HepG2 (cell line): ENCODE results near the gene MN1. TPM values are rescaled to one million over a fixed set of nuclear protein-coding genes. Genes with fewer than 3 reads are reported as not detected.

Experiments used
- ATAC-seq: fragments of 200-7000 bp; cut with Tn5 transposase; 3 replicates; pipeline ENCODE4 v1.9.1; 2020; ENCODE audit warnings: mild to moderate bottlenecking, moderate library complexity
- BruUV-seq: library from RNA; stranded (reverse); fragments of 400-500 nt; replicated peaks from 2 replicates; lab custom pipeline; 2021; lab: Mats Ljungman, UMichigan
- CTCF ChIA-PET: fragments of 300-600 bp; formaldehyde crosslinking; extraction: SDS; loops from one replicate; lab custom pipeline; 2021; ENCODE audit warnings: low total read pairs, inconsistent platforms, low intra/inter-chr PET ratio; lab: Yijun Ruan, JAX
- POLR2A ChIA-PET: fragments of 350-600 bp; sonication (Branson Sonifier 250); formaldehyde crosslinking; loops from one replicate; lab custom pipeline; 2020; ENCODE audit warnings: antibody characterized with exemption, inconsistent platforms; lab: Yijun Ruan, JAX
- DNase-seq: peaks from one replicate; pipeline ENCODE4 v3.0.0-alpha.2; 2015; ENCODE audit warnings: low spot score
- FAIRE-seq: peaks from 3 replicates; lab custom pipeline; 2011; peaks lifted over from hg19 to GRCh38; lab: Jason Lieb, UNC
- H2AFZ ChIP-seq: one replicate; pipeline ENCODE4 v1.6.1; 2011; ENCODE audit warnings: low read length, inconsistent platforms
- H3K27ac ChIP-seq: fragments of 300-600 bp; 3 replicates; pipeline ENCODE4 v1.8.0; 2011; ENCODE audit warnings: mixed run types, mild to moderate bottlenecking, mixed read lengths, low read length, inconsistent platforms; ENCODE audit not compliant: insufficient read depth; ENCODE audit errors: extremely low read length
- H3K27me3 ChIP-seq, 2 experiments: fragments of 200-600 bp in 1 of 2; 2 replicates in 1 of 2; 3 replicates in 1 of 2; pipeline versions ENCODE4 v1.6.0 to v1.8.0; 2011; ENCODE audit warnings: low read length in 2 of 2, mild to moderate bottlenecking in 2 of 2, moderate library complexity in 2 of 2, inconsistent platforms in 1 of 2; ENCODE audit not compliant: insufficient read depth in 2 of 2, control insufficient read depth in 1 of 2
- H3K36me3 ChIP-seq, 2 experiments: fragments of 200-600 bp in 1 of 2; replicated peaks in 1 of 2; 2 replicates in 1 of 2; 3 replicates in 1 of 2; pipeline versions ENCODE4 v1.5.1 to v1.8.0; 2011; ENCODE audit warnings: low read length in 2 of 2, inconsistent platforms in 1 of 2; ENCODE audit not compliant: insufficient read depth in 2 of 2, control insufficient read depth in 1 of 2
- H3K4me1 ChIP-seq: 2 replicates; pipeline ENCODE4 v1.5.1; 2012; ENCODE audit warnings: low read length, inconsistent platforms; ENCODE audit not compliant: insufficient read depth
- H3K4me2 ChIP-seq: 2 replicates; pipeline ENCODE4 v1.6.0; 2011; ENCODE audit warnings: low read depth, low read length, inconsistent platforms
- H3K4me3 ChIP-seq, 3 experiments: fragments of 200-600 bp in 1 of 3; sonication (generic), shearing (Covaris generic) in 1 of 3; replicated peaks in 1 of 3; 2 replicates each; pipeline ENCODE4 v1.5.1; 2011 to 2016; ENCODE audit warnings: low read length in 3 of 3, inconsistent platforms in 2 of 3, low read depth in 2 of 3, mild to moderate bottlenecking in 2 of 3, control low read depth in 1 of 3, mixed read lengths in 1 of 3; ENCODE audit not compliant: insufficient read depth in 1 of 3
- H3K79me2 ChIP-seq: one replicate; pipeline ENCODE4 v1.6.1; 2011; ENCODE audit warnings: low read length, inconsistent platforms; ENCODE audit not compliant: insufficient read depth
- H3K9ac ChIP-seq: 2 replicates; pipeline ENCODE4 v1.6.0; 2011; ENCODE audit warnings: mild to moderate bottlenecking, low read depth, low read length, inconsistent platforms; ENCODE audit not compliant: insufficient read depth
- H3K9me3 ChIP-seq: 2 replicates; pipeline ENCODE4 v1.5.1; 2012; ENCODE audit warnings: mild to moderate bottlenecking, low read length
- H4K20me1 ChIP-seq: 2 replicates; pipeline ENCODE4 v1.6.0; 2011; ENCODE audit warnings: inconsistent platforms, mild to moderate bottlenecking, low read length, moderate library complexity; ENCODE audit not compliant: insufficient read depth
- ATM ChIP-seq: fragments of 450-650 bp; IDR thresholded peaks from 2 replicates; pipeline ENCODE4 v1.7.1; 2017; ENCODE audit warnings: mild to moderate bottlenecking, borderline replicate concordance
- HES4 ChIP-seq: sonication (generic); formaldehyde crosslinking; IDR thresholded peaks from 2 replicates; pipeline ENCODE4 v1.9.0; 2021; ENCODE audit warnings: mild to moderate bottlenecking, missing genetic modification reagents, borderline replicate concordance
- LCORL ChIP-seq, 2 experiments: fragments of 450-650 bp in 1 of 2; sonication (generic) in 1 of 2; formaldehyde crosslinking in 1 of 2; IDR thresholded peaks; 2 replicates each; pipeline versions ENCODE4 v1.5.0 to v1.6.1; 2017 to 2020; ENCODE audit warnings: antibody characterized with exemption in 1 of 2, missing genetic modification reagents in 1 of 2
- MAZ ChIP-seq, 2 experiments: sonication (generic) in 1 of 2; formaldehyde crosslinking in 1 of 2; IDR thresholded peaks; 2 replicates each; pipeline versions ENCODE4 v1.5.0 to v1.6.1; 2012 to 2020; ENCODE audit warnings: low read depth in 2 of 2, mild to moderate bottlenecking in 2 of 2, borderline replicate concordance in 1 of 2, improper control_type of control experiment in 1 of 2, low read length in 1 of 2, missing genetic modification reagents in 1 of 2, moderate library complexity in 1 of 2
- NFIB ChIP-seq: sonication (generic); formaldehyde crosslinking; IDR thresholded peaks from 2 replicates; pipeline ENCODE4 v1.9.0; 2021; ENCODE audit warnings: missing genetic modification reagents, mild to moderate bottlenecking, borderline replicate concordance
- NONO ChIP-seq, 2 experiments: fragments of 450-650 bp in 1 of 2; sonication (generic) in 1 of 2; formaldehyde crosslinking in 1 of 2; IDR thresholded peaks in 1 of 2; conservative IDR thresholded peaks in 1 of 2; 2 replicates each; pipeline versions ENCODE4 v1.6.1 to v1.8.0; 2017 to 2022; ENCODE audit warnings: mild to moderate bottlenecking in 1 of 2, missing genetic modification reagents in 1 of 2, moderate library complexity in 1 of 2
- NR2F2 ChIP-seq: IDR thresholded peaks from 2 replicates; pipeline ENCODE4 v1.6.1; 2012; ENCODE audit warnings: low read depth, inconsistent platforms, borderline replicate concordance
- POGZ ChIP-seq: sonication (generic); formaldehyde crosslinking; IDR thresholded peaks from 2 replicates; pipeline ENCODE4 v1.4.0; 2020; ENCODE audit warnings: mild to moderate bottlenecking, missing genetic modification reagents
- POLR2A ChIP-seq, 2 experiments: IDR thresholded peaks; 2 replicates each; pipeline ENCODE4 v1.6.1; 2011; ENCODE audit warnings: low read depth in 2 of 2, low read length in 2 of 2, mild to moderate bottlenecking in 1 of 2, moderate library complexity in 1 of 2; ENCODE audit not compliant: insufficient read depth in 1 of 2
- SETDB1 ChIP-seq: sonication (generic); formaldehyde crosslinking; IDR thresholded peaks from 2 replicates; pipeline ENCODE4 v1.5.1; 2020; ENCODE audit warnings: missing genetic modification reagents, mild to moderate bottlenecking, borderline replicate concordance
- SP5 ChIP-seq: IDR thresholded peaks from 2 replicates; pipeline ENCODE4 v1.6.1; 2016; ENCODE audit warnings: low read depth, borderline replicate concordance
- ZBTB26 ChIP-seq: IDR thresholded peaks from 2 replicates; pipeline ENCODE4 v1.6.1; 2016; ENCODE audit warnings: missing compliant biosample characterization, missing genetic modification reagents, borderline replicate concordance
- ZBTB38 ChIP-seq: sonication (generic); formaldehyde crosslinking; IDR thresholded peaks from 2 replicates; pipeline ENCODE4 v1.5.1; 2020; ENCODE audit warnings: mild to moderate bottlenecking, missing genetic modification reagents
- ZNF124 ChIP-seq: sonication (generic); formaldehyde crosslinking; IDR thresholded peaks from 2 replicates; pipeline ENCODE4 v1.4.0; 2020; ENCODE audit warnings: missing genetic modification reagents
- ZNF274 ChIP-seq: sonication (generic); formaldehyde crosslinking; IDR thresholded peaks from 2 replicates; pipeline ENCODE4 v1.5.1; 2020; ENCODE audit warnings: mild to moderate bottlenecking, missing genetic modification reagents
- ZSCAN22 ChIP-seq: sonication (generic); formaldehyde crosslinking; IDR thresholded peaks from 2 replicates; pipeline ENCODE4 v1.4.0; 2020; ENCODE audit warnings: mild to moderate bottlenecking, missing genetic modification reagents
- WGBS: methylation state at CpG from one replicate; pipeline ENCODE4 v1.1.6; 2017; ENCODE audit warnings: low lambda C conversion rate; 5-methylcytosine and 5-hydroxymethylcytosine counted together
- in situ Hi-C: cut with HindIII; loops from 2 replicates; pipeline ENCODE4 v1.10.0; 2017; ENCODE audit warnings: low pct_unique_long_range_greater_than_20kb; ENCODE audit not compliant: extremely low pct_ligation_motif_present
- intact Hi-C: fragments of 100-400 bp; cut with micrococcal nuclease; formaldehyde crosslinking; loops from one replicate; pipeline ENCODE4 v1.10.0; 2022; ENCODE audit not compliant: unreplicated experiment
- polyA plus RNA-seq, 8 experiments: library from polyadenylated mRNA; depleted of rRNA in 3 of 8; stranded (reverse) in 7 of 8; unstranded in 1 of 8; fragments of >200 nt; fragmentation: Illumina TruSeq in 4 of 8; extraction: Trizol in 4 of 8; gene quantifications; 2 replicates each; pipeline versions ENCODE4 v1.2.1 to v1.2.3, GENCODE V29; 2011 to 2016; ENCODE audit warnings: low read depth in 4 of 8, missing spikeins in 1 of 8, mixed read lengths in 1 of 8; ENCODE audit not compliant: insufficient read depth in 1 of 8
- total RNA-seq, 5 experiments: library from RNA; depleted of rRNA; stranded (reverse); fragments of >200 nt; fragmentation: Illumina TruSeq; extraction: Trizol; gene quantifications; 2 replicates each; pipeline ENCODE4 v1.2.3, GENCODE V29; 2016; ENCODE audit warnings: low read depth in 1 of 5
- TF ChIP-seq, protein P1 (sequence below): sonication (generic); formaldehyde crosslinking; IDR thresholded peaks from 2 replicates; pipeline ENCODE4 v1.4.0; 2020; ENCODE audit warnings: missing genetic modification reagents
- TF ChIP-seq, protein P2 (sequence below): sonication (generic); formaldehyde crosslinking; IDR thresholded peaks from 2 replicates; pipeline ENCODE4 v1.9.0; 2021; ENCODE audit warnings: missing genetic modification reagents, borderline replicate concordance

MN1 gene
- total and polyA plus RNA-seq, 2 of the 13 experiments (the other 11 are each of a cell fraction or from before 2014, with no cell fraction given) = 0.01 TPM; not detected in 1

DNA sequence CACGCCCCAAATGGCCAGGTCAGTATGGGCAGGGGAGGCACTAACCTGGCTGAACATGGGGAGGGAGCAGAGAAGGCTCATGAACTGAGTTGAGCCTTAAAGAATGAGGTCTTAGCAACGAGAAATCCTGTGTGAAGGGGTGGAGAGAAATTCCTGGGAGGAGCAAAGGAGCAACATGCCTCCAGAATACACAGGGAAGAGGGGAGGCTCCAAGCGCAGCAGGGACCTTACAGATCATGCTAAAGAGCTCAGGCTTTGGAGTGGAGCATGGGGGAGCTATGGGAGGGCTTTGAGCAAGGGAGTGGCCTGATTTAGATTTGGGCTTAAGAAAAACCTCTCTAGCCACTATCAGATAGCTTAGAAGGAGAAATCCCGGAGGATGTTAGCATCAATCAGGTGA, 88.1 kb downstream of the MN1 start:
- H3K4me2 ChIP-seq = no peak overlapping the region
- H3K9me3 ChIP-seq = no peaks in the 10 kb centered on the region
- H4K20me1 ChIP-seq = no peaks in the 10 kb centered on the region
- CTCF ChIA-PET = no interaction called here
- WGBS = 49% methylated on average over 4 of the region's 4 CpGs
- H3K79me2 ChIP-seq = no peaks in the 10 kb centered on the region
- no TSS peak for BruUV-seq
- H3K27me3 ChIP-seq = no peaks in the 10 kb centered on the region; a peak in 2 of 5 replicates
- H3K9ac ChIP-seq = no peak overlapping the region
- H3K27ac ChIP-seq = no peak overlapping the region
- FAIRE-seq = no peak
- H3K36me3 ChIP-seq = no peaks in the 10 kb centered on the region
- no peak for DNase-seq
- no peak overlapping the region for H2AFZ ChIP-seq
- ATAC-seq = no peak
- H3K4me3 ChIP-seq = no peak overlapping the region
- in situ Hi-C loops (no loop called here), intact Hi-C loops (no loop called here)
- TF ChIP-seq POLR2A (IDR thresholded peaks at IDR 0.05; ENCODE audit: insufficient read depth in 1 of 2, low read depth in 2 of 2, low read length in 2 of 2) (no peak), ATM (no peak), LCORL (IDR thresholded peaks at IDR 0.05) (no peak), LCORL (CRISPR knock-in tag; IDR thresholded peaks at IDR 0.05) (no peak), ZNF124 (no peak), NONO (IDR thresholded peaks at IDR 0.05) (no peak), NONO (CRISPR knock-in tag; conservative IDR thresholded peaks at IDR 0.05) (no peak), NR2F2 (no peak), POGZ (no peak), ZSCAN22 (CRISPR knock-in tag) (no peak), ZBTB38 (CRISPR knock-in tag) (no peak), SETDB1 (no peak), ZBTB26 (CRISPR knock-in tag) (no peak), SP5 (no peak), MAZ (IDR thresholded peaks at IDR 0.05; ENCODE audit: borderline replicate concordance, low read depth, low read length) (no peak), MAZ (CRISPR knock-in tag; IDR thresholded peaks at IDR 0.05; ENCODE audit: low read depth) (no peak), ZNF274 (CRISPR knock-in tag) (no peak), HES4 (CRISPR knock-in tag) (no peak), NFIB (no peak)
- TF ChIP-seq, protein P1, sequence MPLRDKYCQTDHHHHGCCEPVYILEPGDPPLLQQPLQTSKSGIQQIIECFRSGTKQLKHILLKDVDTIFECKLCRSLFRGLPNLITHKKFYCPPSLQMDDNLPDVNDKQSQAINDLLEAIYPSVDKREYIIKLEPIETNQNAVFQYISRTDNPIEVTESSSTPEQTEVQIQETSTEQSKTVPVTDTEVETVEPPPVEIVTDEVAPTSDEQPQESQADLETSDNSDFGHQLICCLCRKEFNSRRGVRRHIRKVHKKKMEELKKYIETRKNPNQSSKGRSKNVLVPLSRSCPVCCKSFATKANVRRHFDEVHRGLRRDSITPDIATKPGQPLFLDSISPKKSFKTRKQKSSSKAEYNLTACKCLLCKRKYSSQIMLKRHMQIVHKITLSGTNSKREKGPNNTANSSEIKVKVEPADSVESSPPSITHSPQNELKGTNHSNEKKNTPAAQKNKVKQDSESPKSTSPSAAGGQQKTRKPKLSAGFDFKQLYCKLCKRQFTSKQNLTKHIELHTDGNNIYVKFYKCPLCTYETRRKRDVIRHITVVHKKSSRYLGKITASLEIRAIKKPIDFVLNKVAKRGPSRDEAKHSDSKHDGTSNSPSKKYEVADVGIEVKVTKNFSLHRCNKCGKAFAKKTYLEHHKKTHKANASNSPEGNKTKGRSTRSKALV = no peak
- TF ChIP-seq, protein P2, sequence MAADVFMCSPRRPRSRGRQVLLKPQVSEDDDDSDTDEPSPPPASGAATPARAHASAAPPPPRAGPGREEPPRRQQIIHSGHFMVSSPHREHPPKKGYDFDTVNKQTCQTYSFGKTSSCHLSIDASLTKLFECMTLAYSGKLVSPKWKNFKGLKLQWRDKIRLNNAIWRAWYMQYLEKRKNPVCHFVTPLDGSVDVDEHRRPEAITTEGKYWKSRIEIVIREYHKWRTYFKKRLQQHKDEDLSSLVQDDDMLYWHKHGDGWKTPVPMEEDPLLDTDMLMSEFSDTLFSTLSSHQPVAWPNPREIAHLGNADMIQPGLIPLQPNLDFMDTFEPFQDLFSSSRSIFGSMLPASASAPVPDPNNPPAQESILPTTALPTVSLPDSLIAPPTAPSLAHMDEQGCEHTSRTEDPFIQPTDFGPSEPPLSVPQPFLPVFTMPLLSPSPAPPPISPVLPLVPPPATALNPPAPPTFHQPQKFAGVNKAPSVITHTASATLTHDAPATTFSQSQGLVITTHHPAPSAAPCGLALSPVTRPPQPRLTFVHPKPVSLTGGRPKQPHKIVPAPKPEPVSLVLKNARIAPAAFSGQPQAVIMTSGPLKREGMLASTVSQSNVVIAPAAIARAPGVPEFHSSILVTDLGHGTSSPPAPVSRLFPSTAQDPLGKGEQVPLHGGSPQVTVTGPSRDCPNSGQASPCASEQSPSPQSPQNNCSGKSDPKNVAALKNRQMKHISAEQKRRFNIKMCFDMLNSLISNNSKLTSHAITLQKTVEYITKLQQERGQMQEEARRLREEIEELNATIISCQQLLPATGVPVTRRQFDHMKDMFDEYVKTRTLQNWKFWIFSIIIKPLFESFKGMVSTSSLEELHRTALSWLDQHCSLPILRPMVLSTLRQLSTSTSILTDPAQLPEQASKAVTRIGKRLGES (CRISPR knock-in tag) = no peak
- no peaks in the 10 kb centered on the region; the same call in 1 of the 2 replicates for H3K4me1 ChIP-seq
- POLR2A ChIA-PET = no interaction called here
